ENCODE results near the gene SH2D5.

DNA sequence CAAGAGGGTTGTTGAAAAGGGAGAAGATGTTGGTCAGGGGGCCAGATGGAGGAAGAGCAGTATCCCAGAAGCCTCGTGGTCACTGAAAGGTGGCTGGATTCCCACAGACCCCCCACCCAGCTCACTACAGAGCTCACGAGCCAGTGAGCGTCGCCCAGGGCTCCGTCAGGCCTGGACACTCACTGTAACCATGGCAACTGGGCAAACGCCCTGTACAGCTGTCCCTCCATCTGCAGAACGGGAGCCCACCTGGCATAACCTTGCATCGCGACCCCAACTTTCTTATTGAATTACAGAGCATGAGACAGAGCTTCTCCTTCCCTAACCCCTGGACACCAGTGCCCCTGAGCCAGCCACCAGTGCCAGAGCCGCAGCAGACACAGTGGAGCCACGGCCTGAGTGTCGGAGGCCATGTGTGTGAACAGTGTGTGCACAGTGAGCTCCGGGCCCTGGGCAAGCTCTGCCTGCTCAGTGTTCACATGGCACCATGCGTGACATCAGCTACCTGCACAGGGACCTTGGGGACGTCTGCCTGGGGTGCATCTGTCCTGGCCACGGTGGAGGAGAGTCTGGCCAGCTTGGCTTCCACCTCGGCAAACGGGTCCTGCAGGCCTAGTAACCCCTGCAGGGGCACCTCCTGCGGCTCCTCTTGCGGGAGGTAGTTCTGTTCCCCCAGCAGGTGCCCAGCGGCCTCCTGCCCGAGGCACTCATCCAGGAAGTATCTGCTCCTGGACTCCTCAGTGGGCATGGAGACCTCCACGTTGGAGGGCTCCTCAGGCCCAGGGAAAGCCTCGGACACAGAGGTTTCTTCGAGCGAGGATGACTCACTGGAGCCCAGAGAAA, 45.4 kb downstream of the SH2D5 start:
- TF ChIP-seq, protein P1, sequence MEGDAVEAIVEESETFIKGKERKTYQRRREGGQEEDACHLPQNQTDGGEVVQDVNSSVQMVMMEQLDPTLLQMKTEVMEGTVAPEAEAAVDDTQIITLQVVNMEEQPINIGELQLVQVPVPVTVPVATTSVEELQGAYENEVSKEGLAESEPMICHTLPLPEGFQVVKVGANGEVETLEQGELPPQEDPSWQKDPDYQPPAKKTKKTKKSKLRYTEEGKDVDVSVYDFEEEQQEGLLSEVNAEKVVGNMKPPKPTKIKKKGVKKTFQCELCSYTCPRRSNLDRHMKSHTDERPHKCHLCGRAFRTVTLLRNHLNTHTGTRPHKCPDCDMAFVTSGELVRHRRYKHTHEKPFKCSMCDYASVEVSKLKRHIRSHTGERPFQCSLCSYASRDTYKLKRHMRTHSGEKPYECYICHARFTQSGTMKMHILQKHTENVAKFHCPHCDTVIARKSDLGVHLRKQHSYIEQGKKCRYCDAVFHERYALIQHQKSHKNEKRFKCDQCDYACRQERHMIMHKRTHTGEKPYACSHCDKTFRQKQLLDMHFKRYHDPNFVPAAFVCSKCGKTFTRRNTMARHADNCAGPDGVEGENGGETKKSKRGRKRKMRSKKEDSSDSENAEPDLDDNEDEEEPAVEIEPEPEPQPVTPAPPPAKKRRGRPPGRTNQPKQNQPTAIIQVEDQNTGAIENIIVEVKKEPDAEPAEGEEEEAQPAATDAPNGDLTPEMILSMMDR (IDR thresholded peaks at IDR 0.05; ENCODE audit: extremely low read depth in 1 of 2, insufficient read depth in 1 of 2, low read depth in 1 of 2, low read length in 2 of 2) = no peak
- no peak for TF ChIP-seq EZH2 (IDR thresholded peaks at IDR 0.05; ENCODE audit: borderline replicate concordance, low read depth, low read length, severe bottlenecking)

Measured in endothelial cell of umbilical vein (primary cell).